HG03097 (cell line): ENCODE data around the gene PEX1.
"Not testable (repeated sequence)": the region's sequence is repeated elsewhere in the genome, so short reads cannot be mapped to it uniquely, and the experiment has no call there.

ENCODE experiments used
- ATAC-seq: cut with Tn5 transposase; IDR thresholded peaks from one replicate; pipeline ENCODE4 v1.9.1; 2021; ENCODE audit not compliant: unreplicated experiment, low FRiP score

PEX1 gene

DNA sequence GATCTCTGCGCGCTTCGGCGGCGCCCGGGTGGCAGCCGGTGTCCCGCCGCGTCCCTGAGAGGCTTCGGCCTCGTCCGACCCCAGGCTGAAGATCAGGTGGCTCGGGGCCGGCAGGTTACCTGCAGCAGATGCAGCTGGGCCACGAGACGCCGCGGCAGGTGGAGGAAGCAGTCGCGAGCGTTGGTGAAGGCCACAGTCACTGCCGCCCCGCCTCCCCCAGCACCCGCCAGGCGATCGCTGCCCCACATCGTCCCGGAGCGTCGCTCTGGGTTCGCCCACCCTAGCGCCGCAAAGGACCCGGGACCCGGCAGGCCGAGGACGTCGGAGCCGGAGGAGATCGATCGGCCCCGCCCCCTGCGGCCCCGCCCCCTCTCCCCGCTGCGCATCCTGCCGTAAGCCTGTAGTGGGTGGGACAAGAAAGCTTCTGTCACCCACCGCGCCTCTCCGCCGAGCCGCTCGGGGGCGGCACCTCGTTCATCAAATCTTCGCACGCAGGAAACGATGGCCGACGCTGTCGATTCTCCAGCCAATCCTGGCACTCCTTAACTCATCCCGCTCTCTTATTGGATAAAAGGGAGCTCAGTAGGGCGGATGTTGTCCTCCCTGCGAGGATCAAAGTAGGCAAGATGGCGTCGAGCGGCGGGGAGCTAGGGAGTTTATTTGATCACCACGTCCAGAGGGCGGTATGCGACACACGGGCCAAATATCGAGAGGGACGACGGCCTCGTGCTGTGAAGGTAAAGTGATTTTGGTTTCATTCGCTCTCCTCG lies at the start of gene PEX1, which contains the start of gene RBM48:
Gene PEX1 (minus strand): TSS at position 333 of the 770 bp plus-strand sequence. CDS start 85 bp downstream, at position 248.
Gene RBM48 (plus strand): TSS at position 608 of the 770 bp plus-strand sequence. CDS start 19 bp downstream, at position 627.
- peak; percentile 94 for ATAC-seq

DNA sequence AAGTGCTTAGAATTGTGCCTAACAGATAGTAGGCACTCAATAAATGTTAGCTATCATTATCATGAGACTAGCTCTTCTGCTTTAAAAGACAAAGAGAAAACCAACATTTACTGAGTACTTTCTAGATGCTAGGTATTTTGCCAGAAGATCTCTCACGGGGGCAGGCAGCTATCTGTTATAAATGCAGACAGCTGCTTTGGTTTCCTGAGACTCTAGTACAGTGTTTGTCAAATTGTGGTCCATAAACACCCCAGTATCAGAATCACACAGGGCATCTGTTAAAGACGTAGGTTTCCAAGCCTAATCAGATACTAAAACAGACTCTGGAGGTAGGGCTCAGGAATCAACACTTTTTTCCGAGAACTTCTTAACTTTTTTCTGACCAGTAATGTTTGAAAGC lies 48.0 kb upstream of the PEX1 start:
- no peak for ATAC-seq

DNA sequence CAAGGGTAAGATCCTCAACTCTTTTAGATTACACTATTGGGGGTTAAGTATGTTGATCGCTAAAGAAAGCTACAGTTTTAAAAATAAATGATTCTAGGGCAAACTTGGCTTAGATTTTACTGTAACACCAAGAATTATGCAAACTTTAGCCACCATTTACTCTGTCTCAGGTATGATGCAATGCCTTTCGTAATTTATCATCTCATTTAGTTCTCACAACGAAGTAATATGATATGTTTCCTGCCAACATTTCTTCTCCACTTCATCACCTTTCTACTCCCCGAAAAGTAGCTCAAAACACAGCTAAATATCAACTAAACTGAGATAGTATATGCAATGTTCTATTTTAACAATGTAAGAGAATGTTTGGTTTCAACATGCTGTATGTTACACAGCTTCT lies 40.8 kb upstream of the PEX1 start:
- no peak for ATAC-seq

DNA sequence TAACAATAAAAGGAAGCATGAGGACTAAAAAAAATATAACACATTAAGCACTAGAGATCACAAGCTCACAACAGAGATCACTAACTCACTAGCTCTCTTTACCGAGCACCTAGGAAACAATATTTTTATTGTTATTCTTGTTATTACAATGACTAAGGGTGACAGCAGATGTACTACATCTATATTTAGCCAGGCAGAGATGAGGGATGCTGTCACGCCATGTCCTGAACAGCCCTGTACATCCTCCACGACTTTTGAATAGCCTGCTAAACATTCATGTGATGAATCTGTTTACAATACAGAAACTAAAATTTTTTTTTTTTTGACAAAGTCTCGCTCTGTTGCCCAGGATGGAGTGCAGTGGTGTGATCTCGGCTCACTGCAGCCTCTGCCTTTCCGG lies 39.1 kb upstream of the PEX1 start:
- no peak for ATAC-seq

DNA sequence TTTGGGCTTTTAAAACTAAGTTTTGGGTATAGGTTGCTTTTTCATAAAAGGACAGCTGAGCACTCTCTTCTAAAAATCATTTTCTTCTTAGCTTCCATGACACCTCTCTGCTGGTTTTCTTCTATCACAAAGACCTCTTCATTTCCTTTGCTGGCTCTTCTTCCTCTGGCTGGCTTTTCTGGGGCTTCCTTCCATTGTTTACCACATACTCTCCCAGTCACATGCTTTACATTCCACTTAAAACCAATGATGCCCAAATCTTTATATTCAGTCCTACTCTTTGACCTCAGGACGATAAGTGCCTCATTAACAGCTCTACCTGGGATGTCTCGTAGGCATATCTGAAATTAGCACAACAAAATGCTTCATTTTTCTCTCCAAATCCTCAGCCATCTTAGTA lies 35.0 kb upstream of the PEX1 start:
- ATAC-seq = no peak

DNA sequence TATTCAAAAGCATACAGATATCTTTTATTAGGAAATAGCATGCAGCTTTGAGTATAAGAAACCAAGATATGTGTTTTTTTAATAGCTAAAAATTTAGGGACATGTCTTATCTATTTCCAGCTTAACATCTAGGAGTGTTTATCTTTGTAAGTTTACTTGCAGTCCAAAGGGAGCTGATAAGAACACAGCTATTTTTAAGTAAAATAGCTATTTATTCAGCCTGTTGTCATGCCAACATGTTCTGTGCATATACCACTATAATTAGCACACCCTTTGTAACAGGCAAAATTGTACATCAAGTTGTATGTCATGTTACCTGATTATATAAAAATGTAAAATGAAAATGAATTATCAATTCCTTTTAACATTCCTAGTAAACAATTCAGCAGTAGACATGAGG lies 32.3 kb upstream of the PEX1 start:
- ATAC-seq = no peak

DNA sequence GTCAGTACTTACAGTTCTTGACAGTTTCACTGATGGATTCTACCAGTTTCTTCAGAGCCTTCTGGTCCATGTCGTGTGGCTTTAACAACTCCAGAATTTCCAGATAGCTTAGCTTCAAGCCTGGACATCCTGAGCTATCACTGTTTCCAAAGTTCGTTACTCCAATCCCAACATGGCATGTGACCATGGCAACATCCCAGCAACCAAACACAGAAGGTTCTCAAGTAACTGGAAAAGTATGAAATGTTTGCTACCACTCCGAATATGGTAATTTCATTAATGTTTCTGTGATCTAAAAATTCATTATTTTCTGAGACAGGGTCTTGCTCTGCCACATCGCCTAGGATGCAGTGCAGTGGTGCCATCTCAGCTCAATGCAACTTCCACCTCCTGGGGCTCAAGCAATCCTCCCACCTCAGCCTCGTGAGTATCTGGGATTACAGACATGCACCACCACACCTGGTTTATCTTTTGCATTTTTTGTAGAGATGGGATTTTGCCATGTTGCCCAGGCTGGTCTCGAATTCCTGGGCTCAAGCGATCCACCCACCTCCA lies 29.6 kb upstream of the PEX1 start:
- no peak for ATAC-seq

DNA sequence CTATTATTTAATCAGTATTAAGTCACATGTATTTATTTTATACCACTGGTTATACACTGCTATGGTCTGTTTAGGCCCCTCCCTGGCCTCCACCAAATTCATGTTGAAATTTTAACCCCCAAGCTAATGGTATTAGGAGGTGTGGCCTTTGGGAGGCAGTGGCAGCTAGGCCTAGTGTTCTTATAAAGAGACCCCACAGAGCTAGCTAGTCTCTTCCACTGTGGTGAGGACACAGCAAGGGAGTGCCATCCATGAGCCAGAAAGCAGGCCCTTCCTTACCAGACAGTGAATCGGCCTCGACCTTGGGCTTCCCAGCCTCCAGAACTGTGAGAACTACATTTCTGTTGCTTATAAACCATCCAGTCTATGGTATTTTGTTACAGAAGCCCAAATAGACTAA lies 28.9 kb upstream of the PEX1 start:
- no peak for ATAC-seq

DNA sequence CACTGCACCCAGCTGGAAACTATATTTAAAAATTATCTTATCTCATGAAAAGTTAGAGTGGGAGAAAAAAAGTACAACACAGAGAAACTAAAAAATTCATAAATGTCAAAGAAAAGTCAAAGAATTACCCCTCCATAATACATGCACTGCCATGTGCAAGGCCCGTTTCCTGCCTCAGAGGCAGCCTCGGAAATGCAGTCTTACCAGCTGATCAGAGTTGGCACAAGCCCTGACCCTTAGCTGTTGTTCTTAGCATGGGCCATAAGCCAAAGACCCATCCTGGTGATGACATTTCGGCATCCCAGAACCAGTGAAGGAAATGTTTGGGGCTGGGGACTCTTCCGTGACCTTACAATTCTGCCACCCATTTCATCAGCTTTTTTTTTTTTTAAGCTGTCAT lies 21.9 kb upstream of the PEX1 start:
- no peak for ATAC-seq

DNA sequence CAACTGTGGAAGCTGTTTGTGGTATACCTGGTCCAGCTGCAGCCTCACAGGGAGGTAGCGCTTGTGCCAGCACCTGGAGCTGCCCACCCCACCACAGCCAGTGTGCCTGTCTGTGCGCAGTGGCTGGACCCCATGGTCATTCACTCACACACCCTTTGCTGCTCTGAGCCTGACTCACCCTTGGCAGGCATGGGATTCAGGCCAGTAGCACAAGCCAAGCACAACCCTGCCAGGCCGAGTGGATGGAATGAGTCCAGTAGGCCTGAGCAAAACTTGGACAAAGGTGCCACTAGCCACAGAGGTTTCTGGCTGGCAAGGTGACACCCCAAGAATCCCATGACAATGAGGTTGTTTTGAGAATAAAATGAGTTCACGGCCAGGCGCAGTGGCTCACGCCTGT lies 19.3 kb upstream of the PEX1 start:
- ATAC-seq = no peak

DNA sequence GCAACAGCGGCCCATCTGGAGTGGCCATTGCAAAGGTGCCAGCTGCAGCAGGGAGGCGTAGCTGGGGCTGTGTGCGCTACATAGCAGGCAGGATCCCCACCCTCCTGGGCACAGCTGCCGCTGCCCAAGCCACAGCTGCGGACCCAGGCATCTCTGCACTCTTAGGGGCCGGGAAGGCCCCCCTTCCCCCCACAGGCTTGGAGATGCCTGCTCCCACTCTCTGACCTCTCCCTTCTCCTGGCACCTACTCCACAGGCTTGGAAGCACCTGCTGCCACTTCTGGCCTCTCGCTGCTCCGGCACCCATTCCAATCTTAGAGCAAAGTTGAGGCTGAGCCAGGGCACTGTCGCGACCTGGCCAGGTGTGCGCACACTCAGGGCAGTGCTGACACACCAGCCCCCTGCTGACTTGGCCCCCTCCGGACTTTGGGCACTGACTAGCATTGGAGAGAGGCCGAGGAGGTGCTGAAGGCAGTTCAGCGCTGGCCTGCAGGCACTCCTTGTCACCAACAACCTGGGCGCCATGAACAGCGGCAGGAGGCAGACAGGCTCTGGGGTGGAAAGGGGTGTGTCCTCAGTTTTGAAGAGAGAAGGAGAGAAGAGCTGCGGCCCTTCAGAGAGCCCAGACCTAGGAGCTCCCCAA lies 18.7 kb upstream of the PEX1 start:
- ATAC-seq = no peak

DNA sequence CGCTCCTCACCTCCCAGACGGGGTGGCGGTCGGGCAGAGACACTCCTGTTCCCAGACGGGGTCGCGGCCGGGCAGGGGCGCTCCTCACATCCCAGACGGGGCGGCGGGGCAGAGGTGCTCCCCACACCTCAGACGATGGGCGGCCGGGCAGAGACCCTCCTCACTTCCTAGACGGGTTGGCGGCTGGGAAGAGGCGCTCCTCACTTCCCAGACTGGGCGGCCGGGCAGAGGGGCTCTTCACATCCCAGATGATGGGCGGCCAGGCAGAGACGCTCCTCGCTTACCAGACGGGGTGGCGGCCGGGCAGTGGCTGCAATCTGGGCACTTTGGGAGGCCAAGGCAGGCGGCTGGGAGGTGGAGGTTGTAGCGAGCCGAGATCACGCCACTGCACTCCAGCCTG lies 16.8 kb upstream of the PEX1 start:
- not testable (repeated sequence) for ATAC-seq

DNA sequence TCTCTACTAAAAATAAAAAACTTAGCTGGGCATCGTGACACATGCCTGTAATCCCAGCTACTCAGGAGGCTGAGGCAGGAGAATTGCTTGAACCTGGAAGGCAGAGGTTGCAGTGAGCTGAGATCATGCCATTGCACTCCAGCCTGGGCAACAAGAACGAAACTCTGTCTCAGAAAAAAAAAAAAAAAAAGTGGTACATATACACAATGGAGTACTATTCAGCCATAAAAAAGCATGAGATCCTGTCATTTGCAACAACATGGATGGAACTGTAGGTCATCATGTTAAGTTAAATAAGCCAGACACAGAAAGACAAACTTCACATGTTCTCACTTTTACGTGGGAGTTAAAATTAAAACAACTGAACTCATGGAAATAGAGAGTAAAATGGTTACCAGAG lies 15.2 kb upstream of the PEX1 start:
- not testable (repeated sequence) for ATAC-seq

DNA sequence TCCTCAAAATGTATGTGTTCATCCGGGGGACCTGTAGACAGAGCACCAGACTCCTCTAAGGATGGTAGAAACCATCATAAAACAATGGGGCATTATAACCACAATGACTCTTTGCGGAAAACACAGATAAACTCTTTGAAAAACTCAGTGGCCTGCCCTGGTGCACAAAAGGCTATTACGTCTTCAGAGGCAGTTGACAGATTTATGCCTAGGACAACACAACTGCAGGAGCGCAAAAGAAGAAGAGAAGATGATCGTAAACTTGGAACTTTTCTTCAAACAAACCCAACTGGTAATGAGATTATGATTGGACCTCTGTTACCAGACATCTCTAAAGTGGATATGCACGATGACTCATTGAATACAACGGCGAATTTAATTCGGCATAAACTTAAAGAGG lies 6.3 kb upstream of the PEX1 start:
- ATAC-seq = no peak

DNA sequence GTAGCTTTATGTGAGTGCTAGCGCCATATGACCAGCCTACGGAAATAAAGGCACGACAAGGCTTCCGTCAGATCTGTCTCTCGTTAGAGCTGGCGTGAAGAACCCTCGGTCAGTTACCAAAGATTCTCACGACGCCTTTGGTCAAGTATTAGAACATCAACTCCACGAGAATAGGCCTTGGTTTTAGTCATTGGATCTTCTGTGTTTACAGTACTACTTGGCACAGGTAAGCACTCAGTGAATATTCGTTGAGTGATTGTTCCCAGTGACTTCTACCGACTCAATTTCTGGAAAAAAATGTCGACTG lies 591 bp upstream of the PEX1 start:
- ATAC-seq = peak; percentile 1

DNA sequence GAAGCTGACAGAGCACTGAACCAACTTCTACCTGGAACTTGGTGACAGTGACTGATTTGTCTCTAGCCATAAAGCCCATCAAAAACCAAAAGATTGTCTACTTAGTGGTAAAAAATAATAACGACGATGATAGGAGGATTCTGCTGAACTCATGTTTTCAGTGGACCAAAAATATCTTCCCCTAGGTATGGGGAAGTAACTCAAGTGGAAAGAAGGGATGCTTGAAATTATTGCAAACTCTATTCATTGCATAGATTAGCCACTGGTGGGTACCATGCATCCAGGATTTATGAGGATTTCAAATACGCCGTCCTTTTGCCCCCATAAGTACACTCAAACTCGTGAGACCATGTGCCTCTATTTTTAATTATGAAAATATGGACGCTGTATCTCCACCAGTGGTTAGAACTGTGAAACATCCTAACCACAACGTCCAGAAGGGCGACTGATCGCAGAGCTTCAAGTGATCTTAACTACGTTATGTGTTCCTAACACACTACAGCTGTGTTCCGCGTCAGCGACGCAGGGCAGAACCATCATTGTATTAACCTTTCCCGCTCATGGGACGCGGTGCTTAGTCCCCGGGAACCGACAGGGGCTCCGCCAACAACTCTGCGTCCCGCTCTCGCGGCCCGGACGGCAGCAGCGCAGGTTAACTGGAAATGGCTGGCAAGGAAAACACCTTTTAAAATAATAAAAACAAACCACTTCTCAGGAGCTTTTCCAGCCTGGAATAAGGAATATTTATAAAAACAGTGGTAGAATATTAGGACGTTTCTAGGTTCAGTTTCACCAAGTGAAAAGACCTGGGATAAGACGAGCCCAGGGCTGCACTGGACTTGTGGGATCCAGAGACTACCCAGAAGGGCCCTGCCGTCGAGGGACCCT lies 776 bp downstream of the PEX1 start:
- peak; percentile 29 for ATAC-seq

DNA sequence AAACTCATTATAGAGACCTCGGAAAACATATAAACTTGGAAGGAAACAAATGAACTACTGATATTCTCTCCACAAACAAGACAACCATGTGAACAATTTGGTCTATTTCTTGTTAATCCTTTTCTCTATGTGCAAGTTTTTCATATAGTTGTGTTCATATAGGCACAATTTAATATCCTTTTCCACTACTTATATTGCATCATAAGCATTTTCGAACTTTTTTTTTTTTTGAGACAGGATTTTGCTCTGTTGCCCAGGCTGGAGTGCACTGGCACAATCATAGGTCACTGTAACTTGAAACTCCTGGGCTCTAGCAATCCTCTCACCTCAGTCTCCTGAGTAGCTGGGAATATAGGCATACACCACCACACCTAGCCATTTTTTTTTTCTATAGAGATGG lies 5.2 kb downstream of the PEX1 start:
- no peak for ATAC-seq

DNA sequence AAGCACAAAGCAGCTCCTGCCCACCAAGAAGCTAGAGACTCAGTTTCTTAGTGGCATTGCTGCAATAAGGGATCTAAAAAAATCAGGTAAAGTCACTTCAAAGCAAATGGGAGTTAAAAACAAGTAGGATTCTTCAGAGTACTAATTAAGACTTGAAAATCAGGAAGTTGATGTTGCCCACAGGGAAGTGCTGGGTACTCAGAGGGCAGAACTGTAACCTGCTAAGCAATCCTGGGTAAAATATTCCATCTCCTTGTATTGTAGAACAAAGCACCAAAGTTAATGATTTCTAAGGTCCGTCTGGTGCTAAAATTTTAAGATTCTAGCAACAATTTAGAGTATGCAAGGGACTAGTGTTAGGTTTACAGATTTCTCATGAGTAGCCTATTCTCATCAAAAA lies 8.3 kb downstream of the PEX1 start:
- ATAC-seq = no peak

DNA sequence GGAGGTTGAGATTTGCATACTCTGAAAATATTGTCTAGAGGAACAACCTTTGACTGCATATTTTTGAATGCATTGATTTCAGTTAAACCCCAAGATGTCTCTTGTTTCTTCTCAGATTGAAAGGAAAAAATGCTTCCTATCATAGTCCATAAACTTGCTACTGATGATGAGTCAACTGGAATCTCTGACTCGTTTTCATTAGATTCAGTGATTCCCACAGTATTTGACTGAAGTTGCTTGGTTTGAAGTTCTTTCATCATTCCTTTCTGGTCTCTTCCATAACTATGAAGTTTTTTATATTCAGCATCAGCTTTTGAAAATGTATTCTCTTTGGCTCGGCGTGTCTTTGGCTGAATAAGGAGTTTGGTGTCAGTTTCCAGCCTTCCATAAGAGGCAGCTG lies 10.7 kb downstream of the PEX1 start:
- ATAC-seq = no peak

DNA sequence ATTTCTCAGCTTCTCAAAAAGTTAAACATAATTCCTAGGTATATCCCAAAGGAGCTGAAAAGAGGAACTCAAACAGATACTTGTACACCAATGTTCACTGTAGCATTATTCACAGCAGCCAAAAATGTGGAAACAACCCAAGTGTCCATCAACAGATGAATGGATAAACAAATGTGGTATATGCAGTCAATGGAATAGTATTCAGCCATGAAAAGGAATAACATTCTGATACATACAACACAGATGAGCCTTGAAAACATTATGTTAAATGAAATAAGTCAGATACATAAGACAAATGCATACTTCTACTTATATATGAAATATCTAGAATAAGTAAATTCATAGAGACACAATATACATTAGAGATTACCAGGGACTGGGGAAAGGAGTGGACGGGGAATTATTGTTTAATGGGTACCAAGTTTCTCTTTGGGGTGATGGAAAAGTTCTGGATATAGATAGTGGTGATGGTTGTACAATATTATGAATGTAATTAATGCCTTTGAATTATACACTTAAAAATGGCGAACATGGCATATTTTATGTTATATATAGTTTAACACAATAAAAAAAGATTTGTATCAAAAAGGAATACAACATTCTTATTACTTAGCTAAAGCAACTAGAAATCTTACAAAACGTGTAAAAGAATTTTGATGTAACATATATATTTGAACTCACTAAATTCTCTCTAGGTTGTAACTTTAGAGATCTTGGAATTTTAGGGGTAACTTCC lies 15.0 kb downstream of the PEX1 start:
- no peak for ATAC-seq
